GM12878 (cell line): ENCODE data around the gene DOHH. TPM values are rescaled to one million over a fixed set of nuclear protein-coding genes. Genes with fewer than 3 reads are reported as not detected.
"Not testable (repeated sequence)": the region's sequence is repeated elsewhere in the genome, so short reads cannot be mapped to it uniquely, and the experiment has no call there.

Experiments used
- ATAC-seq: fragments of 200-7000 bp; cut with Tn5 transposase; 3 replicates; pipeline ENCODE4 v1.9.1; 2020; ENCODE audit warnings: mild to moderate bottlenecking, moderate library complexity
- BruUV-seq: library from RNA; stranded (reverse); fragments of 400-500 nt; replicated peaks from 2 replicates; lab custom pipeline; 2021; lab: Mats Ljungman, UMichigan
- CTCF ChIA-PET: fragments of 300-600 bp; sonication (Branson Sonifier 250); formaldehyde crosslinking; extraction: SDS; loops from one replicate; lab custom pipeline; 2021; ENCODE audit warnings: inconsistent platforms; lab: Yijun Ruan, JAX
- POLR2A ChIA-PET: fragments of 350-600 bp; formaldehyde crosslinking; extraction: SDS; loops from one replicate; lab custom pipeline; 2021; ENCODE audit warnings: inconsistent platforms; lab: Charles Lee
- RAD21 ChIA-PET: fragments of 300-600 bp; sonication (Branson Sonifier 250); formaldehyde crosslinking; loops from one replicate; lab custom pipeline; 2023; ENCODE audit warnings: antibody characterized with exemption; ENCODE audit not compliant: unreplicated experiment; lab: Charles Lee
- SMC1A ChIA-PET: fragments of 300-600 bp; sonication (Branson Sonifier 250); formaldehyde crosslinking; loops from one replicate; lab custom pipeline; 2023; ENCODE audit not compliant: unreplicated experiment, uncharacterized antibody; lab: Charles Lee
- DNase-seq: peaks from one replicate; pipeline ENCODE4 v3.0.0-alpha.2; 2011; ENCODE audit warnings: low read depth, low spot score
- FAIRE-seq: peaks from 3 replicates; lab custom pipeline; 2011; peaks lifted over from hg19 to GRCh38; lab: Jason Lieb, UNC
- H2AFZ ChIP-seq: 2 replicates; pipeline ENCODE4 v1.6.0; 2011; ENCODE audit warnings: low read depth, low read length, control low read depth; ENCODE audit not compliant: control insufficient read depth
- H3K27ac ChIP-seq: 2 replicates; pipeline ENCODE4 v1.5.1; 2011; ENCODE audit warnings: control low read depth; ENCODE audit not compliant: control insufficient read depth, insufficient read depth
- H3K27me3 ChIP-seq, 2 experiments: replicated peaks in 1 of 2; 2 replicates each; pipeline versions ENCODE4 v1.6.0 to v1.6.1; 2011; ENCODE audit warnings: low read length in 1 of 2; ENCODE audit not compliant: control insufficient read depth in 2 of 2, insufficient read depth in 2 of 2
- H3K36me3 ChIP-seq, 2 experiments: 2 replicates each; pipeline ENCODE4 v1.5.1; 2011; ENCODE audit warnings: low read length in 1 of 2; ENCODE audit not compliant: control insufficient read depth in 2 of 2, insufficient read depth in 2 of 2
- H3K4me1 ChIP-seq: 2 replicates; pipeline ENCODE4 v1.6.1; 2011; ENCODE audit warnings: mild to moderate bottlenecking, low read length, moderate library complexity, mixed read lengths; ENCODE audit not compliant: control insufficient read depth, insufficient read depth
- H3K4me2 ChIP-seq: 2 replicates; pipeline ENCODE4 v1.6.0; 2011; ENCODE audit warnings: control low read depth; ENCODE audit not compliant: control insufficient read depth, insufficient read depth
- H3K4me3 ChIP-seq: fragments of 200-600 bp; sonication (generic); 2 replicates; pipeline ENCODE4 v1.5.1; 2016
- H3K79me2 ChIP-seq: 2 replicates; pipeline ENCODE4 v1.6.0; 2011; ENCODE audit warnings: low read length; ENCODE audit not compliant: control insufficient read depth, insufficient read depth
- H3K9ac ChIP-seq: 2 replicates; pipeline ENCODE4 v1.8.0; 2011; ENCODE audit warnings: low read length, control low read depth, mixed read lengths; ENCODE audit not compliant: control insufficient read depth, insufficient read depth
- H3K9me3 ChIP-seq: replicated peaks from 3 replicates; pipeline ENCODE4 v1.5.1; 2011; ENCODE audit warnings: mild to moderate bottlenecking, low read length; ENCODE audit not compliant: control insufficient read depth, insufficient read depth
- H4K20me1 ChIP-seq: 2 replicates; pipeline ENCODE4 v1.6.0; 2011; ENCODE audit not compliant: control insufficient read depth, insufficient read depth
- CREM ChIP-seq: IDR thresholded peaks from 2 replicates; pipeline ENCODE4 v1.6.1; 2014; ENCODE audit warnings: antibody characterized with exemption, low read depth
- ETV6 ChIP-seq, 2 experiments: fragments of 450-650 bp in 1 of 2; IDR thresholded peaks in 1 of 2; conservative IDR thresholded peaks in 1 of 2; 2 replicates each; pipeline ENCODE4 v1.6.1; 2014; ENCODE audit warnings: antibody characterized with exemption in 1 of 2, borderline replicate concordance in 1 of 2, low read depth in 1 of 2, mild to moderate bottlenecking in 1 of 2, moderate library complexity in 1 of 2
- FOXM1 ChIP-seq: IDR thresholded peaks from 2 replicates; pipeline ENCODE4 v1.6.1; 2012; ENCODE audit warnings: low read depth, mild to moderate bottlenecking, inconsistent platforms, low read length, moderate library complexity
- HDAC2 ChIP-seq: fragments of 200-600 bp; sonication (generic); IDR thresholded peaks from 2 replicates; pipeline ENCODE4 v1.6.1; 2017
- MYC ChIP-seq: IDR thresholded peaks from 2 replicates; pipeline ENCODE4 v1.6.1; 2011; ENCODE audit warnings: mild to moderate bottlenecking, low read length, moderate library complexity, inconsistent platforms; ENCODE audit not compliant: insufficient read depth, insufficient replicate concordance, insufficient read length, severe bottlenecking
- NFYA ChIP-seq: IDR thresholded peaks from 2 replicates; pipeline ENCODE4 v1.6.1; 2011; ENCODE audit warnings: low read depth, mild to moderate bottlenecking, low read length, improper control_type of control experiment, borderline replicate concordance
- RB1 ChIP-seq: fragments of 450-650 bp; formaldehyde crosslinking; IDR thresholded peaks from 2 replicates; pipeline ENCODE4 v1.6.1; 2017; ENCODE audit warnings: mild to moderate bottlenecking, borderline replicate concordance
- TCF3 ChIP-seq: IDR thresholded peaks from 2 replicates; pipeline ENCODE4 v1.6.1; 2012; ENCODE audit warnings: low read depth, mild to moderate bottlenecking, low read length, borderline replicate concordance; ENCODE audit not compliant: insufficient read depth
- WGBS: methylation state at CpG from one replicate; pipeline ENCODE4 v1.1.6; 2016; ENCODE audit warnings: low lambda C conversion rate; ENCODE audit not compliant: insufficient replicate concordance, insufficient coverage; ENCODE audit errors: missing lambda C conversion rate; 5-methylcytosine and 5-hydroxymethylcytosine counted together
- in situ Hi-C: fragments of 300-500 bp; cut with MboI; formaldehyde crosslinking; loops from 9 replicates; pipeline ENCODE4 v1.14.3; 2018; ENCODE audit warnings: mixed read lengths
- intact Hi-C: fragments of 100-400 bp; cut with micrococcal nuclease; formaldehyde crosslinking; loops from one replicate; pipeline ENCODE4 v1.14.2; 2022; ENCODE audit not compliant: unreplicated experiment
- polyA plus RNA-seq, 11 experiments: library from polyadenylated mRNA; depleted of rRNA in 4 of 11; unstranded in 6 of 11; stranded (reverse) in 5 of 11; fragments of >200 nt; fragmentation: Nextera tagmentation in 4 of 11; fragmentation: Illumina TruSeq in 1 of 11; extraction: Ambion mirVana in 4 of 11; extraction: Trizol in 1 of 11; gene quantifications; 1 replicate in 1 of 11; 2 replicates in 10 of 11; pipeline versions ENCODE4 v1.2.1 to v1.2.3, GENCODE V29; 2011 to 2016; ENCODE audit warnings: inconsistent platforms in 2 of 11, missing spikeins in 2 of 11, low read depth in 1 of 11
- total RNA-seq, 4 experiments: library from RNA; depleted of rRNA in 3 of 4; stranded (reverse); fragments of >200 nt in 3 of 4; fragmentation: Illumina TruSeq in 1 of 4; extraction: Trizol in 1 of 4; gene quantifications; 2 replicates each; pipeline versions ENCODE4 v1.2.1 to v1.2.3, GENCODE V29; 2013 to 2021
- TF ChIP-seq, protein P1 (sequence below): fragments of 450-650 bp; IDR thresholded peaks from 2 replicates; pipeline ENCODE4 v1.6.1; 2018; ENCODE audit warnings: mild to moderate bottlenecking, low read depth, moderate library complexity; ENCODE audit not compliant: partially characterized antibody
- TF ChIP-seq, protein P2 (sequence below): IDR thresholded peaks from 2 replicates; pipeline ENCODE4 v1.6.1; 2011; ENCODE audit warnings: low read depth, low read length, improper control_type of control experiment, borderline replicate concordance
- TF ChIP-seq, protein P3 (sequence below): IDR thresholded peaks from 2 replicates; pipeline ENCODE4 v1.6.1; 2011; ENCODE audit warnings: borderline replicate concordance, low read depth, mild to moderate bottlenecking, moderate library complexity, low read length; ENCODE audit not compliant: insufficient read depth, poor library complexity, severe bottlenecking

DOHH gene
- total and polyA plus RNA-seq, 10 of the 15 experiments (the other 5 are each of a cell fraction or from before 2014, with no cell fraction given): 0.11 to 28.6 (median 11.7) TPM

DNA sequence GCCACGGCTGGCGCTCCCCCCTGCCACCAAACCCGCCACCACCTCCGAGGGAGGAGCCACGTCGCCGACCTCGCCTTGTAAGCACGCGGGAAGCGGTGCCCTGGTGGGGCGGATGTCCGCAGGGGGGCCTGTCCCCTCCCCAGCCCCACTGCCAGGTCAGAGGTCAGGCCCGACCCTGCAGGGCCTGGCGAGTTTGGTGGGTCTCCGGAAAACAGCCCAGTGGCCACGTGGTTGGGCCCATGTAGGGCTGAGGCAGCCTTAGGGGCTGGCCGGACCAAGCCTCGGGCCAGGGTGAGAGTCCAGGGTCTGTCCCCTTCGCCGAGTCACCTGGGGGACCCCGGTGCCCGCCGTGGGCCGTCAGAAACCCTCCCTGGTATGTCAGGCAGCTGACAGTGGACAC is 46.6 kb downstream of the DOHH start:
- RAD21 ChIA-PET: no interaction called here

DNA sequence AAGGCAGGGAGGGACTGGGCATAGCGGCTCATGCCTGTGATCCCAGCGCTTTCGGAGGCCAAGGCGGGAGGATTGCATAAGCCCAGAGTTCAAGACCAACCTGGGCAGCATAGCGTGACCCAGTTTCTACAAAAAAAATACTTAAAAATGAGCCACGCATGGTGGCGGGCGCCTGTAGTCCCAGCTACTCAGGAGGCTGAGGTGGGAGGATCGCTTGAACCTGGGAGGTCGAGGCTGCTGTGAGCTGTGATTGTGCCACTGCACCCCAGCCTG is 47.6 kb downstream of the DOHH start:
- H3K9me3 ChIP-seq, intact Hi-C loops, H4K20me1 ChIP-seq, H3K79me2 ChIP-seq, RAD21 ChIA-PET, in situ Hi-C loops, ATAC-seq, H3K4me2 ChIP-seq, FAIRE-seq, BruUV-seq, DNase-seq, CTCF ChIA-PET, H3K9ac ChIP-seq, H3K27me3 ChIP-seq, H3K4me1 ChIP-seq, H3K27ac ChIP-seq, POLR2A ChIA-PET, H3K4me3 ChIP-seq, H2AFZ ChIP-seq: not testable (repeated sequence)
- SMC1A ChIA-PET: interaction anchor here (0.6 kb wide), 1 partner anchor 255 kb away, joined by 3 read pairs; no protein-coding TSS in a partner anchor
- WGBS: 99% methylated on average over 10 of the region's 10 CpGs
- H3K36me3 ChIP-seq: peaks cover 12 to 31% of the 10 kb centered on the region in 2 experiments; a peak in 3 of 4 replicates

More for the DNA sequence above, 46.6 kb downstream of the DOHH start:
- SMC1A ChIA-PET: no interaction called here
- Histone ChIP-seq H3K9ac (no peak overlapping the region), H3K4me1 (no peaks in the 10 kb centered on the region), H3K27me3 (no peaks in the 10 kb centered on the region), H4K20me1 (no peaks in the 10 kb centered on the region), H3K4me2 (no peak overlapping the region), H3K79me2 (no peaks in the 10 kb centered on the region)
- POLR2A ChIA-PET: no interaction called here
- 93% methylated on average over 21 of the region's 25 CpGs for WGBS
- CTCF ChIA-PET: no interaction called here
- BruUV-seq: no TSS peak
- TF ChIP-seq ETV6 (conservative IDR thresholded peaks at IDR 0.05 in 1 of 2, IDR thresholded peaks at IDR 0.05 in 1 of 2; ENCODE audit: borderline replicate concordance in 1 of 2, low read depth in 1 of 2) (no peak), TCF3 (no peak), FOXM1 (no peak), MYC (no peak), NFYA (no peak), CREM (no peak), RB1 (no peak), HDAC2 (no peak)
- TF ChIP-seq, protein P1, sequence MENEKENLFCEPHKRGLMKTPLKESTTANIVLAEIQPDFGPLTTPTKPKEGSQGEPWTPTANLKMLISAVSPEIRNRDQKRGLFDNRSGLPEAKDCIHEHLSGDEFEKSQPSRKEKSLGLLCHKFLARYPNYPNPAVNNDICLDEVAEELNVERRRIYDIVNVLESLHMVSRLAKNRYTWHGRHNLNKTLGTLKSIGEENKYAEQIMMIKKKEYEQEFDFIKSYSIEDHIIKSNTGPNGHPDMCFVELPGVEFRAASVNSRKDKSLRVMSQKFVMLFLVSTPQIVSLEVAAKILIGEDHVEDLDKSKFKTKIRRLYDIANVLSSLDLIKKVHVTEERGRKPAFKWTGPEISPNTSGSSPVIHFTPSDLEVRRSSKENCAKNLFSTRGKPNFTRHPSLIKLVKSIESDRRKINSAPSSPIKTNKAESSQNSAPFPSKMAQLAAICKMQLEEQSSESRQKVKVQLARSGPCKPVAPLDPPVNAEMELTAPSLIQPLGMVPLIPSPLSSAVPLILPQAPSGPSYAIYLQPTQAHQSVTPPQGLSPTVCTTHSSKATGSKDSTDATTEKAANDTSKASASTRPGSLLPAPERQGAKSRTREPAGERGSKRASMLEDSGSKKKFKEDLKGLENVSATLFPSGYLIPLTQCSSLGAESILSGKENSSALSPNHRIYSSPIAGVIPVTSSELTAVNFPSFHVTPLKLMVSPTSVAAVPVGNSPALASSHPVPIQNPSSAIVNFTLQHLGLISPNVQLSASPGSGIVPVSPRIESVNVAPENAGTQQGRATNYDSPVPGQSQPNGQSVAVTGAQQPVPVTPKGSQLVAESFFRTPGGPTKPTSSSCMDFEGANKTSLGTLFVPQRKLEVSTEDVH: no peak
- TF ChIP-seq, protein P2, sequence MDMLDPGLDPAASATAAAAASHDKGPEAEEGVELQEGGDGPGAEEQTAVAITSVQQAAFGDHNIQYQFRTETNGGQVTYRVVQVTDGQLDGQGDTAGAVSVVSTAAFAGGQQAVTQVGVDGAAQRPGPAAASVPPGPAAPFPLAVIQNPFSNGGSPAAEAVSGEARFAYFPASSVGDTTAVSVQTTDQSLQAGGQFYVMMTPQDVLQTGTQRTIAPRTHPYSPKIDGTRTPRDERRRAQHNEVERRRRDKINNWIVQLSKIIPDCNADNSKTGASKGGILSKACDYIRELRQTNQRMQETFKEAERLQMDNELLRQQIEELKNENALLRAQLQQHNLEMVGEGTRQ: no peak
- TF ChIP-seq, protein P3, sequence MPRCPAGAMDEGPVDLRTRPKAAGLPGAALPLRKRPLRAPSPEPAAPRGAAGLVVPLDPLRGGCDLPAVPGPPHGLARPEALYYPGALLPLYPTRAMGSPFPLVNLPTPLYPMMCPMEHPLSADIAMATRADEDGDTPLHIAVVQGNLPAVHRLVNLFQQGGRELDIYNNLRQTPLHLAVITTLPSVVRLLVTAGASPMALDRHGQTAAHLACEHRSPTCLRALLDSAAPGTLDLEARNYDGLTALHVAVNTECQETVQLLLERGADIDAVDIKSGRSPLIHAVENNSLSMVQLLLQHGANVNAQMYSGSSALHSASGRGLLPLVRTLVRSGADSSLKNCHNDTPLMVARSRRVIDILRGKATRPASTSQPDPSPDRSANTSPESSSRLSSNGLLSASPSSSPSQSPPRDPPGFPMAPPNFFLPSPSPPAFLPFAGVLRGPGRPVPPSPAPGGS: no peak
- TF ChIP-seq, all 136 proteins: peak for 0
- Histone ChIP-seq H3K4me3 (no peak overlapping the region), H3K9me3 (no peaks in the 10 kb centered on the region), H3K36me3 (peaks cover 12 to 34% of the 10 kb centered on the region in 2 experiments; a peak in 3 of 4 replicates), H2AFZ (no peak overlapping the region), H3K27ac (no peak overlapping the region)
- FAIRE-seq (no peak), ATAC-seq (no peak), DNase-seq (no peak)
- intact Hi-C loops (no loop called here), in situ Hi-C loops (no loop called here)
